Measurements from ENCODE around the gene NET1.

DNA sequence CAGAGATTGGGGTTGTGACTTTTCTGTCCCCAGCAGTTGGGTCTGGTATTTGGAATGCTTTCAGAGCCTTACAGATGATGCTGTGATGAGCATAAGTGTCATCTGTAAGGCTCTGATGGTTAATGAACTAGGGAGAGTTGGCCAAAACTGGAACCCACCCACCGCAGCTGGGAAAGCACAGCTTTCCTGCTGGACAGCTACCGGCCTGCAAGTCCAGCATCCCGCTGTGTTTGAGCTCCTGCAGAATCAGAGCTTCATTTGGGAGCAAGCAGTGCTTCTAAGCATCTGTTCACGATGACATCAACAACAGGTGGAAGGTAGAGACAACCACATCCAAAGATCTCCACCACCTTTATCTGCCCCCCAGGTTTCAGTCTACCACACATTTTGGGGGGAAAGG lies 35.9 kb upstream of the NET1 start:
- TF ChIP-seq POLR2A (IDR thresholded peaks at IDR 0.05; ENCODE audit: low read length), result no peak
- no peak for TF ChIP-seq GATA1 (IDR thresholded peaks at IDR 0.05; ENCODE audit: low read depth, low read length)
